Measurements from ENCODE around the gene TIMP2.
"Not testable (repeated sequence)": the region's sequence is repeated elsewhere in the genome, so short reads cannot be mapped to it uniquely, and the experiment has no call there.

Gene TIMP2

GRCh38 chr17:78903101-78903779, 21.9 kb downstream of the TIMP2 start, which contains the start of gene CEP295NL:
TSS of gene CEP295NL (minus strand) at chr17:78903201. CDS start at chr17:78901828, 1,373 bp downstream.
- no peaks in the 10 kb centered on the region for H4K20me1 ChIP-seq (ENCODE audit: insufficient read depth, low read length)
- H3K27ac ChIP-seq (ENCODE audit: low read length) = no peak within 1 kb of the TSS
- no peaks in the 10 kb centered on the region for H3K27me3 ChIP-seq (ENCODE audit: insufficient read depth, low read length, poor library complexity)
- no peak within 1 kb of the TSS for H3K4me2 ChIP-seq (ENCODE audit: insufficient read depth, low read length)
- H2AFZ ChIP-seq (ENCODE audit: low read depth, low read length) = no peak within 1 kb of the TSS
- no peaks in the 10 kb centered on the region for H3K36me3 ChIP-seq (ENCODE audit: insufficient read depth, low read length)
- ATAC-seq (ENCODE audit: insufficient read depth, low read depth) (no peak), DNase-seq (no peak)
- no peak for TF ChIP-seq EZH2 (IDR thresholded peaks at IDR 0.05; ENCODE audit: borderline replicate concordance, low read depth, low read length, severe bottlenecking)
- no peak for TF ChIP-seq CTCF (IDR thresholded peaks at IDR 0.05; ENCODE audit: borderline replicate concordance, extremely low read depth, low read length, poor library complexity, severe bottlenecking)
- H3K9me3 ChIP-seq (ENCODE audit: insufficient read depth, low read length, severe bottlenecking) = no peaks in the 10 kb centered on the region
- no peaks in the 10 kb centered on the region for H3K4me1 ChIP-seq (ENCODE audit: insufficient read depth, low read length)
- H3K79me2 ChIP-seq (ENCODE audit: insufficient read depth, low read length) = no peaks in the 10 kb centered on the region
- H3K4me3 ChIP-seq (ENCODE audit: low read depth in 1 of 2, low read length in 2 of 2) = no peak within 1 kb of the TSS
- H3K9ac ChIP-seq (ENCODE audit: low read depth, low read length) = no peak within 1 kb of the TSS

DNA sequence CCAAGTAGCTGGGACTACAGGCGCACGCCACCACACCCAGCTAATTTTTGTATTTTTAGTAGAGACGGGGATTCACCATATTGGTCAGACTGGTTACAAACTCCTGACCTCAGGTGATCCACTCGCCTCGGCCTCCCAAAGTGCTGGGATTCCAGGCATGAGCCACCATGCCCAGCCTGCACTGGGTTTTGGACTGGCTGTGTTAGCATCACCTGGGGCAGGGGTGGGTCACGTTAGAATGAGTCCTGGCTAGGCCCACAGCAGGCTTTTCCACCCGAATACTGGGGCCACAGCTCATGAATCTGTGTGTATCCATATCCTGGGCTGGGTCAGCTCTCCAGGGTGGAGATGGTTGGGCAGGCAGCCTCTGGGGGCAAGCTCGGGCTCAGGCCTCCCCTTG, 23.0 kb downstream of the TIMP2 start:
- H2AFZ ChIP-seq (ENCODE audit: low read depth, low read length); H4K20me1 ChIP-seq (ENCODE audit: insufficient read depth, low read length); H3K36me3 ChIP-seq (ENCODE audit: insufficient read depth, low read length); ATAC-seq (ENCODE audit: insufficient read depth, low read depth); H3K4me2 ChIP-seq (ENCODE audit: insufficient read depth, low read length); H3K9ac ChIP-seq (ENCODE audit: low read depth, low read length); H3K27me3 ChIP-seq (ENCODE audit: insufficient read depth, low read length, poor library complexity); H3K4me3 ChIP-seq (ENCODE audit: low read depth in 1 of 2, low read length in 2 of 2); H3K27ac ChIP-seq (ENCODE audit: low read length); H3K79me2 ChIP-seq (ENCODE audit: insufficient read depth, low read length); DNase-seq; H3K4me1 ChIP-seq (ENCODE audit: insufficient read depth, low read length); H3K9me3 ChIP-seq (ENCODE audit: insufficient read depth, low read length, severe bottlenecking): not testable (repeated sequence)

- no peaks in the 10 kb centered on the region for H4K20me1 ChIP-seq (ENCODE audit: insufficient read depth, low read length)
- H3K9ac ChIP-seq (ENCODE audit: low read depth, low read length) = no peak overlapping the region
- TF ChIP-seq CTCF (IDR thresholded peaks at IDR 0.05; ENCODE audit: borderline replicate concordance, extremely low read depth, low read length, poor library complexity, severe bottlenecking) (no peak), EZH2 (IDR thresholded peaks at IDR 0.05; ENCODE audit: borderline replicate concordance, low read depth, low read length, severe bottlenecking) (no peak)
- no peaks in the 10 kb centered on the region for H3K9me3 ChIP-seq (ENCODE audit: insufficient read depth, low read length, severe bottlenecking)
- H2AFZ ChIP-seq (ENCODE audit: low read depth, low read length) = no peak overlapping the region
- no peak for ATAC-seq (ENCODE audit: insufficient read depth, low read depth)
- H3K79me2 ChIP-seq (ENCODE audit: insufficient read depth, low read length) = no peaks in the 10 kb centered on the region
- no peaks in the 10 kb centered on the region for H3K4me1 ChIP-seq (ENCODE audit: insufficient read depth, low read length)
- no peak for DNase-seq
- H3K27ac ChIP-seq (ENCODE audit: low read length) = no peak overlapping the region
- no peak overlapping the region for H3K4me3 ChIP-seq (ENCODE audit: low read depth in 1 of 2, low read length in 2 of 2)
- no peaks in the 10 kb centered on the region for H3K36me3 ChIP-seq (ENCODE audit: insufficient read depth, low read length)
- H3K4me2 ChIP-seq (ENCODE audit: insufficient read depth, low read length) = no peak overlapping the region
- H3K27me3 ChIP-seq (ENCODE audit: insufficient read depth, low read length, poor library complexity) = no peaks in the 10 kb centered on the region
Measured at GRCh38 chr17:78901806-78902205, 23.4 kb downstream of the TIMP2 start.

GRCh38 chr17:78900816-78901215, 24.4 kb downstream of the TIMP2 start:
- no peak for ATAC-seq (ENCODE audit: insufficient read depth, low read depth)

More at GRCh38 chr17:78900816-78901215, 24.4 kb downstream of the TIMP2 start:
- Histone ChIP-seq H3K36me3 (ENCODE audit: insufficient read depth, low read length) (no peaks in the 10 kb centered on the region), H3K79me2 (ENCODE audit: insufficient read depth, low read length) (no peaks in the 10 kb centered on the region), H3K9me3 (ENCODE audit: insufficient read depth, low read length, severe bottlenecking) (no peaks in the 10 kb centered on the region), H3K4me3 (ENCODE audit: low read depth in 1 of 2, low read length in 2 of 2) (no peak overlapping the region), H4K20me1 (ENCODE audit: insufficient read depth, low read length) (no peaks in the 10 kb centered on the region), H3K27me3 (ENCODE audit: insufficient read depth, low read length, poor library complexity) (no peaks in the 10 kb centered on the region), H2AFZ (ENCODE audit: low read depth, low read length) (no peak overlapping the region), H3K9ac (ENCODE audit: low read depth, low read length) (no peak overlapping the region), H3K4me2 (ENCODE audit: insufficient read depth, low read length) (no peak overlapping the region), H3K27ac (ENCODE audit: low read length) (no peak overlapping the region), H3K4me1 (ENCODE audit: insufficient read depth, low read length) (no peaks in the 10 kb centered on the region)
- TF ChIP-seq EZH2 (IDR thresholded peaks at IDR 0.05; ENCODE audit: borderline replicate concordance, low read depth, low read length, severe bottlenecking) (no peak), CTCF (IDR thresholded peaks at IDR 0.05; ENCODE audit: borderline replicate concordance, extremely low read depth, low read length, poor library complexity, severe bottlenecking) (no peak)
- DNase-seq = no peak

Data from DND-41 (cell line).